GM12878 (cell line): Measurements from ENCODE around the gene STARD8. TPM values are rescaled to one million over a fixed set of nuclear protein-coding genes. Genes with fewer than 3 reads are reported as not detected.

Experiments used
- ATAC-seq: fragments of 200-7000 bp; cut with Tn5 transposase; 3 replicates; pipeline ENCODE4 v1.9.1; 2020; ENCODE audit warnings: mild to moderate bottlenecking, moderate library complexity
- BruUV-seq: library from RNA; stranded (reverse); fragments of 400-500 nt; replicated peaks from 2 replicates; lab custom pipeline; 2021; lab: Mats Ljungman, UMichigan
- CTCF ChIA-PET: fragments of 300-600 bp; sonication (Branson Sonifier 250); formaldehyde crosslinking; extraction: SDS; loops from one replicate; lab custom pipeline; 2021; ENCODE audit warnings: inconsistent platforms; lab: Yijun Ruan, JAX
- POLR2A ChIA-PET: fragments of 350-600 bp; formaldehyde crosslinking; extraction: SDS; loops from one replicate; lab custom pipeline; 2021; ENCODE audit warnings: inconsistent platforms; lab: Charles Lee
- RAD21 ChIA-PET: fragments of 300-600 bp; sonication (Branson Sonifier 250); formaldehyde crosslinking; loops from one replicate; lab custom pipeline; 2023; ENCODE audit warnings: antibody characterized with exemption; ENCODE audit not compliant: unreplicated experiment; lab: Charles Lee
- SMC1A ChIA-PET: fragments of 300-600 bp; sonication (Branson Sonifier 250); formaldehyde crosslinking; loops from one replicate; lab custom pipeline; 2023; ENCODE audit not compliant: unreplicated experiment, uncharacterized antibody; lab: Charles Lee
- DNase-seq: peaks from one replicate; pipeline ENCODE4 v3.0.0-alpha.2; 2011; ENCODE audit warnings: low read depth, low spot score
- FAIRE-seq: peaks from 3 replicates; lab custom pipeline; 2011; peaks lifted over from hg19 to GRCh38; lab: Jason Lieb, UNC
- H2AFZ ChIP-seq: 2 replicates; pipeline ENCODE4 v1.6.0; 2011; ENCODE audit warnings: low read depth, low read length, control low read depth; ENCODE audit not compliant: control insufficient read depth
- H3K27ac ChIP-seq: 2 replicates; pipeline ENCODE4 v1.5.1; 2011; ENCODE audit warnings: control low read depth; ENCODE audit not compliant: control insufficient read depth, insufficient read depth
- H3K27me3 ChIP-seq, 2 experiments: replicated peaks in 1 of 2; 2 replicates each; pipeline versions ENCODE4 v1.6.0 to v1.6.1; 2011; ENCODE audit warnings: low read length in 1 of 2; ENCODE audit not compliant: control insufficient read depth in 2 of 2, insufficient read depth in 2 of 2
- H3K36me3 ChIP-seq, 2 experiments: 2 replicates each; pipeline ENCODE4 v1.5.1; 2011; ENCODE audit warnings: low read length in 1 of 2; ENCODE audit not compliant: control insufficient read depth in 2 of 2, insufficient read depth in 2 of 2
- H3K4me1 ChIP-seq: 2 replicates; pipeline ENCODE4 v1.6.1; 2011; ENCODE audit warnings: mild to moderate bottlenecking, low read length, moderate library complexity, mixed read lengths; ENCODE audit not compliant: control insufficient read depth, insufficient read depth
- H3K4me2 ChIP-seq: 2 replicates; pipeline ENCODE4 v1.6.0; 2011; ENCODE audit warnings: control low read depth; ENCODE audit not compliant: control insufficient read depth, insufficient read depth
- H3K4me3 ChIP-seq: fragments of 200-600 bp; sonication (generic); 2 replicates; pipeline ENCODE4 v1.5.1; 2016
- H3K79me2 ChIP-seq: 2 replicates; pipeline ENCODE4 v1.6.0; 2011; ENCODE audit warnings: low read length; ENCODE audit not compliant: control insufficient read depth, insufficient read depth
- H3K9ac ChIP-seq: 2 replicates; pipeline ENCODE4 v1.8.0; 2011; ENCODE audit warnings: low read length, control low read depth, mixed read lengths; ENCODE audit not compliant: control insufficient read depth, insufficient read depth
- H3K9me3 ChIP-seq: replicated peaks from 3 replicates; pipeline ENCODE4 v1.5.1; 2011; ENCODE audit warnings: mild to moderate bottlenecking, low read length; ENCODE audit not compliant: control insufficient read depth, insufficient read depth
- H4K20me1 ChIP-seq: 2 replicates; pipeline ENCODE4 v1.6.0; 2011; ENCODE audit not compliant: control insufficient read depth, insufficient read depth
- CREM ChIP-seq: IDR thresholded peaks from 2 replicates; pipeline ENCODE4 v1.6.1; 2014; ENCODE audit warnings: antibody characterized with exemption, low read depth
- EED ChIP-seq: sonication (generic); IDR thresholded peaks from 2 replicates; pipeline ENCODE4 v1.6.1; 2016; ENCODE audit warnings: antibody characterized with exemption, low read depth
- EGR1 ChIP-seq, 2 experiments: IDR thresholded peaks; 1 replicate in 1 of 2; 2 replicates in 1 of 2; pipeline ENCODE4 v1.6.1; 2011 to 2012; ENCODE audit warnings: low read depth in 2 of 2, low read length in 2 of 2, borderline replicate concordance in 1 of 2, mild to moderate bottlenecking in 1 of 2, moderate library complexity in 1 of 2
- GATAD2B ChIP-seq: fragments of 450-650 bp; conservative IDR thresholded peaks from 2 replicates; pipeline ENCODE4 v1.6.1; 2017; ENCODE audit warnings: low read depth, mild to moderate bottlenecking, moderate library complexity
- IRF4 ChIP-seq: IDR thresholded peaks from 2 replicates; pipeline ENCODE4 v1.6.1; 2011; ENCODE audit warnings: low read depth, low read length
- RELA ChIP-seq: fragments of 450-650 bp; IDR thresholded peaks from 2 replicates; pipeline ENCODE4 v1.8.0; 2014; ENCODE audit warnings: borderline replicate concordance; ENCODE audit not compliant: partially characterized antibody
- SPI1 ChIP-seq: IDR thresholded peaks from 2 replicates; pipeline ENCODE4 v1.6.1; 2011; ENCODE audit warnings: low read depth, mild to moderate bottlenecking, low read length, moderate library complexity, borderline replicate concordance; ENCODE audit not compliant: insufficient read depth
- ZNF217 ChIP-seq: fragments of 450-650 bp; IDR thresholded peaks from 2 replicates; pipeline ENCODE4 v1.6.1; 2017; ENCODE audit warnings: antibody characterized with exemption, mild to moderate bottlenecking
- WGBS: methylation state at CpG from one replicate; pipeline ENCODE4 v1.1.6; 2016; ENCODE audit warnings: low lambda C conversion rate; ENCODE audit not compliant: insufficient replicate concordance, insufficient coverage; ENCODE audit errors: missing lambda C conversion rate; 5-methylcytosine and 5-hydroxymethylcytosine counted together
- in situ Hi-C: fragments of 300-500 bp; cut with MboI; formaldehyde crosslinking; loops from 9 replicates; pipeline ENCODE4 v1.14.3; 2018; ENCODE audit warnings: mixed read lengths
- intact Hi-C: fragments of 100-400 bp; cut with micrococcal nuclease; formaldehyde crosslinking; loops from one replicate; pipeline ENCODE4 v1.14.2; 2022; ENCODE audit not compliant: unreplicated experiment
- polyA plus RNA-seq, 11 experiments: library from polyadenylated mRNA; depleted of rRNA in 4 of 11; unstranded in 6 of 11; stranded (reverse) in 5 of 11; fragments of >200 nt; fragmentation: Nextera tagmentation in 4 of 11; fragmentation: Illumina TruSeq in 1 of 11; extraction: Ambion mirVana in 4 of 11; extraction: Trizol in 1 of 11; gene quantifications; 1 replicate in 1 of 11; 2 replicates in 10 of 11; pipeline versions ENCODE4 v1.2.1 to v1.2.3, GENCODE V29; 2011 to 2016; ENCODE audit warnings: inconsistent platforms in 2 of 11, missing spikeins in 2 of 11, low read depth in 1 of 11
- total RNA-seq, 4 experiments: library from RNA; depleted of rRNA in 3 of 4; stranded (reverse); fragments of >200 nt in 3 of 4; fragmentation: Illumina TruSeq in 1 of 4; extraction: Trizol in 1 of 4; gene quantifications; 2 replicates each; pipeline versions ENCODE4 v1.2.1 to v1.2.3, GENCODE V29; 2013 to 2021
- TF ChIP-seq, protein P1 (sequence below): fragments of 450-650 bp; IDR thresholded peaks from 2 replicates; pipeline ENCODE4 v1.6.1; 2017; ENCODE audit warnings: mild to moderate bottlenecking
- TF ChIP-seq, protein P2 (sequence below): fragments of 450-650 bp; IDR thresholded peaks from 2 replicates; pipeline ENCODE4 v1.6.1; 2017; ENCODE audit warnings: low read depth, mild to moderate bottlenecking, moderate library complexity
- TF ChIP-seq, protein P3 (sequence below): fragments of 150-350 bp; IDR thresholded peaks from 2 replicates; pipeline ENCODE4 v1.6.1; 2016; ENCODE audit warnings: low read depth, low read length
- TF ChIP-seq, protein P4 (sequence below): fragments of 450-650 bp; conservative IDR thresholded peaks from 2 replicates; pipeline ENCODE4 v1.6.1; 2017; ENCODE audit warnings: mild to moderate bottlenecking, moderate library complexity

Gene STARD8
- total and polyA plus RNA-seq, 10 of the 15 experiments (the other 5 are each of a cell fraction or from before 2014, with no cell fraction given) = 0.03 to 0.14 (median 0.07) TPM; not detected in 6

DNA sequence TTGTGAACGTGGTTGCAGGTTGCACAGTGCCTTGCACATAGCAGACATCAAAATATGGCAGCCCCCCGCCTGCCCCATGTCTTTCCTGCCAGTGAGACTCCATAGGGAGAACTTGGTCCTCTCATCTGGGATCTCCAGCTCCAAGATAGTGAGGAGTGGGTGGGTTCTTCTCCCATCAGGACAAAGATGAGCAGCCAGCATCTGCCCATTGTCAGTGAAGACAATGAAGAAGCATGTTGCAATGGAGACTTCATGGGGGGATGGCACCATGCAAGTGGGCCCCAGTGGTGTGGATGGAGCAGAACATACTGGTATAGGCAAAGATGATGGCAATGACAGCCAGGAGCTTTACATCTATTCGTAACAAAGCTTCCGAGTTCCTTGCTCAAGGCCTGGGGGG lies 80.2 kb downstream of the STARD8 start:
- Histone ChIP-seq H3K36me3 (no peaks in the 10 kb centered on the region), H3K27ac (no peak overlapping the region), H4K20me1 (no peaks in the 10 kb centered on the region), H3K4me2 (no peak overlapping the region), H3K9me3 (no peaks in the 10 kb centered on the region), H3K27me3 (no peaks in the 10 kb centered on the region), H2AFZ (no peak overlapping the region), H3K79me2 (no peaks in the 10 kb centered on the region), H3K9ac (no peak overlapping the region), H3K4me3 (no peak overlapping the region), H3K4me1 (no peaks in the 10 kb centered on the region)
- ChIA-PET POLR2A (no interaction called here), RAD21 (no interaction called here), CTCF (interaction anchor here (0.7 kb wide), 1 partner anchor 58 kb away, joined by 3 read pairs; no protein-coding TSS in a partner anchor), SMC1A (no interaction called here)
- ATAC-seq = no peak
- 0% methylated on average over 4 of the region's 4 CpGs for WGBS
- no peak for DNase-seq
- no peak for TF ChIP-seq ZNF217
- TF ChIP-seq EGR1 (IDR thresholded peaks at IDR 0.05; ENCODE audit: borderline replicate concordance in 1 of 2, low read depth in 2 of 2, low read length in 2 of 2) = no peak
- TF ChIP-seq, protein P1, sequence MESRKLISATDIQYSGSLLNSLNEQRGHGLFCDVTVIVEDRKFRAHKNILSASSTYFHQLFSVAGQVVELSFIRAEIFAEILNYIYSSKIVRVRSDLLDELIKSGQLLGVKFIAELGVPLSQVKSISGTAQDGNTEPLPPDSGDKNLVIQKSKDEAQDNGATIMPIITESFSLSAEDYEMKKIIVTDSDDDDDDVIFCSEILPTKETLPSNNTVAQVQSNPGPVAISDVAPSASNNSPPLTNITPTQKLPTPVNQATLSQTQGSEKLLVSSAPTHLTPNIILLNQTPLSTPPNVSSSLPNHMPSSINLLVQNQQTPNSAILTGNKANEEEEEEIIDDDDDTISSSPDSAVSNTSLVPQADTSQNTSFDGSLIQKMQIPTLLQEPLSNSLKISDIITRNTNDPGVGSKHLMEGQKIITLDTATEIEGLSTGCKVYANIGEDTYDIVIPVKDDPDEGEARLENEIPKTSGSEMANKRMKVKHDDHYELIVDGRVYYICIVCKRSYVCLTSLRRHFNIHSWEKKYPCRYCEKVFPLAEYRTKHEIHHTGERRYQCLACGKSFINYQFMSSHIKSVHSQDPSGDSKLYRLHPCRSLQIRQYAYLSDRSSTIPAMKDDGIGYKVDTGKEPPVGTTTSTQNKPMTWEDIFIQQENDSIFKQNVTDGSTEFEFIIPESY = no peak
- TF ChIP-seq RELA = no peak
- TF ChIP-seq, protein P2, sequence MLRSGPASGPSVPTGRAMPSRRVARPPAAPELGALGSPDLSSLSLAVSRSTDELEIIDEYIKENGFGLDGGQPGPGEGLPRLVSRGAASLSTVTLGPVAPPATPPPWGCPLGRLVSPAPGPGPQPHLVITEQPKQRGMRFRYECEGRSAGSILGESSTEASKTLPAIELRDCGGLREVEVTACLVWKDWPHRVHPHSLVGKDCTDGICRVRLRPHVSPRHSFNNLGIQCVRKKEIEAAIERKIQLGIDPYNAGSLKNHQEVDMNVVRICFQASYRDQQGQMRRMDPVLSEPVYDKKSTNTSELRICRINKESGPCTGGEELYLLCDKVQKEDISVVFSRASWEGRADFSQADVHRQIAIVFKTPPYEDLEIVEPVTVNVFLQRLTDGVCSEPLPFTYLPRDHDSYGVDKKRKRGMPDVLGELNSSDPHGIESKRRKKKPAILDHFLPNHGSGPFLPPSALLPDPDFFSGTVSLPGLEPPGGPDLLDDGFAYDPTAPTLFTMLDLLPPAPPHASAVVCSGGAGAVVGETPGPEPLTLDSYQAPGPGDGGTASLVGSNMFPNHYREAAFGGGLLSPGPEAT = no peak
- no peak for TF ChIP-seq EED
- no peak for TF ChIP-seq SPI1
- no peak for TF ChIP-seq GATAD2B
- no peak for TF ChIP-seq CREM
- no peak for TF ChIP-seq IRF4
- TF ChIP-seq, protein P3, sequence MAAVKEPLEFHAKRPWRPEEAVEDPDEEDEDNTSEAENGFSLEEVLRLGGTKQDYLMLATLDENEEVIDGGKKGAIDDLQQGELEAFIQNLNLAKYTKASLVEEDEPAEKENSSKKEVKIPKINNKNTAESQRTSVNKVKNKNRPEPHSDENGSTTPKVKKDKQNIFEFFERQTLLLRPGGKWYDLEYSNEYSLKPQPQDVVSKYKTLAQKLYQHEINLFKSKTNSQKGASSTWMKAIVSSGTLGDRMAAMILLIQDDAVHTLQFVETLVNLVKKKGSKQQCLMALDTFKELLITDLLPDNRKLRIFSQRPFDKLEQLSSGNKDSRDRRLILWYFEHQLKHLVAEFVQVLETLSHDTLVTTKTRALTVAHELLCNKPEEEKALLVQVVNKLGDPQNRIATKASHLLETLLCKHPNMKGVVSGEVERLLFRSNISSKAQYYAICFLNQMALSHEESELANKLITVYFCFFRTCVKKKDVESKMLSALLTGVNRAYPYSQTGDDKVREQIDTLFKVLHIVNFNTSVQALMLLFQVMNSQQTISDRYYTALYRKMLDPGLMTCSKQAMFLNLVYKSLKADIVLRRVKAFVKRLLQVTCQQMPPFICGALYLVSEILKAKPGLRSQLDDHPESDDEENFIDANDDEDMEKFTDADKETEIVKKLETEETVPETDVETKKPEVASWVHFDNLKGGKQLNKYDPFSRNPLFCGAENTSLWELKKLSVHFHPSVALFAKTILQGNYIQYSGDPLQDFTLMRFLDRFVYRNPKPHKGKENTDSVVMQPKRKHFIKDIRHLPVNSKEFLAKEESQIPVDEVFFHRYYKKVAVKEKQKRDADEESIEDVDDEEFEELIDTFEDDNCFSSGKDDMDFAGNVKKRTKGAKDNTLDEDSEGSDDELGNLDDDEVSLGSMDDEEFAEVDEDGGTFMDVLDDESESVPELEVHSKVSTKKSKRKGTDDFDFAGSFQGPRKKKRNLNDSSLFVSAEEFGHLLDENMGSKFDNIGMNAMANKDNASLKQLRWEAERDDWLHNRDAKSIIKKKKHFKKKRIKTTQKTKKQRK = no peak
- TF ChIP-seq, protein P4, sequence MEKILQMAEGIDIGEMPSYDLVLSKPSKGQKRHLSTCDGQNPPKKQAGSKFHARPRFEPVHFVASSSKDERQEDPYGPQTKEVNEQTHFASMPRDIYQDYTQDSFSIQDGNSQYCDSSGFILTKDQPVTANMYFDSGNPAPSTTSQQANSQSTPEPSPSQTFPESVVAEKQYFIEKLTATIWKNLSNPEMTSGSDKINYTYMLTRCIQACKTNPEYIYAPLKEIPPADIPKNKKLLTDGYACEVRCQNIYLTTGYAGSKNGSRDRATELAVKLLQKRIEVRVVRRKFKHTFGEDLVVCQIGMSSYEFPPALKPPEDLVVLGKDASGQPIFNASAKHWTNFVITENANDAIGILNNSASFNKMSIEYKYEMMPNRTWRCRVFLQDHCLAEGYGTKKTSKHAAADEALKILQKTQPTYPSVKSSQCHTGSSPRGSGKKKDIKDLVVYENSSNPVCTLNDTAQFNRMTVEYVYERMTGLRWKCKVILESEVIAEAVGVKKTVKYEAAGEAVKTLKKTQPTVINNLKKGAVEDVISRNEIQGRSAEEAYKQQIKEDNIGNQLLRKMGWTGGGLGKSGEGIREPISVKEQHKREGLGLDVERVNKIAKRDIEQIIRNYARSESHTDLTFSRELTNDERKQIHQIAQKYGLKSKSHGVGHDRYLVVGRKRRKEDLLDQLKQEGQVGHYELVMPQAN = no peak
- in situ Hi-C loops (no loop called here), intact Hi-C loops (no loop called here)
- BruUV-seq = no TSS peak
- no peak for FAIRE-seq
